Measurements from ENCODE around the gene PCDHGC5. TPM values are rescaled to one million over a fixed set of nuclear protein-coding genes. Genes with fewer than 3 reads are reported as not detected.

The PCDHGC5 gene
- total and polyA plus RNA-seq, 2 experiments from 2014 or later, result 0.16 to 1.5 TPM

DNA sequence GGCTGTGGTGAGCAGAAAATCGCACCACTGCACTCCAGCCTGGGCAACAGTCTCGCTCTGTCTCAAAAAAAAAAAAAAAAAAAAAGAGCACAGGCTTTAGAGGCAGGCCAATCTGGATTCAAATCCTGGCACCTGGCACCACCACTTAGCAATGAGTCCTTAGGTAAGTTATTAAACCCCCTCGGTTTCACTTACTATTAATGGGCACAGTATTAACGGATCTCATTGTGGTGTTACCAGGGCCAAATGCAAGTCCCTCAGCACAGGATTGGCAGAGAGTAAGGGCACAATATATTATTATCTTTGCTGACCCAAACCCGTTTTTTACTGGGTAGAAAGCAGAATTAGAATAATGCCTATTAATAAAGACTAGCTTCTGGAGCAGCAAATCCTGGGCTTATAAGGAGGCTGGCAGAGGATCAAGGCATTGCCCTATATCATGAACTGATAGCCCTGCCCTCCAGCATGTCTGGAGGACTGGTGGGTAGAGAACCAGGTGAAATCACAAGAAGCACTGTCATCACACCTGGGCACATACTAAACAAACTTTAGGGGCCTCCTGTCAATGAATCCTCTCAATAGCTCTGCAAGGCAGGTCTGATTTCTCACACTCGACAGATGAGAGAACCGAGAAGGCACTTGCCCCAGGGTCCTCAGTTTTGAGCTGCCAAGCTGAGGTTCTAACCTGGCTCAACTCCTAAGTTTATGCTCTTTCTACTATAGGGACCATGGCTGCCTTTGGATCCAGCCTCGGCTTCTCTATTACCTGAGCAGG lies 17.7 kb downstream of the PCDHGC5 start (continued):
- TF ChIP-seq, protein P1, sequence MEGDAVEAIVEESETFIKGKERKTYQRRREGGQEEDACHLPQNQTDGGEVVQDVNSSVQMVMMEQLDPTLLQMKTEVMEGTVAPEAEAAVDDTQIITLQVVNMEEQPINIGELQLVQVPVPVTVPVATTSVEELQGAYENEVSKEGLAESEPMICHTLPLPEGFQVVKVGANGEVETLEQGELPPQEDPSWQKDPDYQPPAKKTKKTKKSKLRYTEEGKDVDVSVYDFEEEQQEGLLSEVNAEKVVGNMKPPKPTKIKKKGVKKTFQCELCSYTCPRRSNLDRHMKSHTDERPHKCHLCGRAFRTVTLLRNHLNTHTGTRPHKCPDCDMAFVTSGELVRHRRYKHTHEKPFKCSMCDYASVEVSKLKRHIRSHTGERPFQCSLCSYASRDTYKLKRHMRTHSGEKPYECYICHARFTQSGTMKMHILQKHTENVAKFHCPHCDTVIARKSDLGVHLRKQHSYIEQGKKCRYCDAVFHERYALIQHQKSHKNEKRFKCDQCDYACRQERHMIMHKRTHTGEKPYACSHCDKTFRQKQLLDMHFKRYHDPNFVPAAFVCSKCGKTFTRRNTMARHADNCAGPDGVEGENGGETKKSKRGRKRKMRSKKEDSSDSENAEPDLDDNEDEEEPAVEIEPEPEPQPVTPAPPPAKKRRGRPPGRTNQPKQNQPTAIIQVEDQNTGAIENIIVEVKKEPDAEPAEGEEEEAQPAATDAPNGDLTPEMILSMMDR (conservative IDR thresholded peaks at IDR 0.05; ENCODE audit: low read depth in 2 of 2), result no peak
- no peak for TF ChIP-seq ZNF331 (CRISPR knock-in tag; IDR thresholded peaks at IDR 0.05; ENCODE audit: low read depth)

DNA sequence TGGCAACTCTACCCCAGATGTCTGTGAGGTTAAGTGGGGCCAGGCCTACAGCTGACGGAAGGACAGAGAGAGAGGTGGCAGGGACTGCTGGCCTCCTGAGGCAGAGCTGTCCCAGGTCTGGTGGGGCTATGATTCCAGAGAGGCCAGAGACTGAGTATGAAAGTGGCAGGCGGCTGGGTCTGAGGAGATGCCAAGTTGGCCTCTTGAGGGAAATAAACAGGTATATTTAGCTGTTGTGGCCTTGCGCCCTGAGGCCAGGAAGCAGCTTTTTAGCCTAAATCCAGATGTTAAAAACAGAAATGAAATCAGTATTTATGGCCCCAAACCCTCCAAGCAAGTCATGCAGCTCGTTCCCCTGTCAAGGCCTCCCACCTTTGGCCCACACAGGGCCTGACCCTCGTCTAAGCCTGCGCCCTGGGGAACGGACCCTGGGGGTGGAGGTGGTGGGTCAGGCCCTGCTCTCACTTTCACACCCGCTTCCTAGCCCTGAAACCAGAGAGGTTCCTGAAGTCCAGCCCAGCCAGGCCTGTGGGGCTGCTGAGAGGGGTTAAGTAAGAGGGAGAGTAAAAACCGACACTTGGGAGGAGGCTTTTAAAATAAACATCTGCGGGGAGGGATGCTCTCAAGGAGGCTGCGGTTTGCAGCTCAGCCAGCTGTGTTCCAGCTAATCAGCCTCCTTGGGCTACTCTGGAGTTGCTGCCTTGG lies 18.7 kb downstream of the PCDHGC5 start:
- Histone ChIP-seq H3K36me3 (ENCODE audit: insufficient read depth) (no peaks in the 10 kb centered on the region), H2AFZ (no peak overlapping the region), H3K4me2 (no peak overlapping the region), H3K4me3 (no peak overlapping the region), H3K27me3 (ENCODE audit: insufficient read depth) (no peaks in the 10 kb centered on the region), H3K27ac (ENCODE audit: low read depth) (no peak overlapping the region; the same call in 1 of the 2 replicates), H4K20me1 (replicated peaks; ENCODE audit: insufficient read depth) (no peaks in the 10 kb centered on the region), H3F3A (replicated peaks; ENCODE audit: low read depth) (0 out of 2 replicates have a peak, but pooled peaks cover 4% of the 10 kb centered on the region), H3K79me2 (replicated peaks; ENCODE audit: insufficient read depth) (no peaks in the 10 kb centered on the region), H3K9me2 (ENCODE audit: insufficient read depth) (no peaks in the 10 kb centered on the region), H3K4me1 (ENCODE audit: insufficient read depth) (peaks cover 19% of the 10 kb centered on the region)
- no peak for ATAC-seq
- Mint-ChIP-seq H3K4me3 (no peak overlapping the region; the same call in 2 of the 3 replicates), H3K27ac (no peak overlapping the region), H3K36me3 (ENCODE audit: low read depth) (peaks cover 21% of the 10 kb centered on the region), H3K4me1 (peaks cover 28% of the 10 kb centered on the region), H3K27me3 (ENCODE audit: insufficient read depth, low read depth, poor library complexity) (peaks cover 14% of the 10 kb centered on the region), H3K9me3 (no peaks in the 10 kb centered on the region)
- no peak for DNase-seq (ENCODE audit: low spot score)
- TF ChIP-seq, protein P2, sequence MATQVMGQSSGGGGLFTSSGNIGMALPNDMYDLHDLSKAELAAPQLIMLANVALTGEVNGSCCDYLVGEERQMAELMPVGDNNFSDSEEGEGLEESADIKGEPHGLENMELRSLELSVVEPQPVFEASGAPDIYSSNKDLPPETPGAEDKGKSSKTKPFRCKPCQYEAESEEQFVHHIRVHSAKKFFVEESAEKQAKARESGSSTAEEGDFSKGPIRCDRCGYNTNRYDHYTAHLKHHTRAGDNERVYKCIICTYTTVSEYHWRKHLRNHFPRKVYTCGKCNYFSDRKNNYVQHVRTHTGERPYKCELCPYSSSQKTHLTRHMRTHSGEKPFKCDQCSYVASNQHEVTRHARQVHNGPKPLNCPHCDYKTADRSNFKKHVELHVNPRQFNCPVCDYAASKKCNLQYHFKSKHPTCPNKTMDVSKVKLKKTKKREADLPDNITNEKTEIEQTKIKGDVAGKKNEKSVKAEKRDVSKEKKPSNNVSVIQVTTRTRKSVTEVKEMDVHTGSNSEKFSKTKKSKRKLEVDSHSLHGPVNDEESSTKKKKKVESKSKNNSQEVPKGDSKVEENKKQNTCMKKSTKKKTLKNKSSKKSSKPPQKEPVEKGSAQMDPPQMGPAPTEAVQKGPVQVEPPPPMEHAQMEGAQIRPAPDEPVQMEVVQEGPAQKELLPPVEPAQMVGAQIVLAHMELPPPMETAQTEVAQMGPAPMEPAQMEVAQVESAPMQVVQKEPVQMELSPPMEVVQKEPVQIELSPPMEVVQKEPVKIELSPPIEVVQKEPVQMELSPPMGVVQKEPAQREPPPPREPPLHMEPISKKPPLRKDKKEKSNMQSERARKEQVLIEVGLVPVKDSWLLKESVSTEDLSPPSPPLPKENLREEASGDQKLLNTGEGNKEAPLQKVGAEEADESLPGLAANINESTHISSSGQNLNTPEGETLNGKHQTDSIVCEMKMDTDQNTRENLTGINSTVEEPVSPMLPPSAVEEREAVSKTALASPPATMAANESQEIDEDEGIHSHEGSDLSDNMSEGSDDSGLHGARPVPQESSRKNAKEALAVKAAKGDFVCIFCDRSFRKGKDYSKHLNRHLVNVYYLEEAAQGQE (IDR thresholded peaks at IDR 0.05; ENCODE audit: unreplicated experiment), result no peak
- TF ChIP-seq ZNF114 (CRISPR knock-in tag; IDR thresholded peaks at IDR 0.05), result no peak
- TF ChIP-seq, protein P3, sequence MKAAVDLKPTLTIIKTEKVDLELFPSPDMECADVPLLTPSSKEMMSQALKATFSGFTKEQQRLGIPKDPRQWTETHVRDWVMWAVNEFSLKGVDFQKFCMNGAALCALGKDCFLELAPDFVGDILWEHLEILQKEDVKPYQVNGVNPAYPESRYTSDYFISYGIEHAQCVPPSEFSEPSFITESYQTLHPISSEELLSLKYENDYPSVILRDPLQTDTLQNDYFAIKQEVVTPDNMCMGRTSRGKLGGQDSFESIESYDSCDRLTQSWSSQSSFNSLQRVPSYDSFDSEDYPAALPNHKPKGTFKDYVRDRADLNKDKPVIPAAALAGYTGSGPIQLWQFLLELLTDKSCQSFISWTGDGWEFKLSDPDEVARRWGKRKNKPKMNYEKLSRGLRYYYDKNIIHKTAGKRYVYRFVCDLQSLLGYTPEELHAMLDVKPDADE (IDR thresholded peaks at IDR 0.05), result no peak
- no peak for TF ChIP-seq ZNF331 (CRISPR knock-in tag; IDR thresholded peaks at IDR 0.05; ENCODE audit: low read depth)
- TF ChIP-seq EZH2 (IDR thresholded peaks at IDR 0.05; ENCODE audit: low read depth, unreplicated experiment), result no peak
